ENCODE data around the gene ARID1B. TPM values are rescaled to one million over a fixed set of nuclear protein-coding genes. Genes with fewer than 3 reads are reported as not detected.

Gene ARID1B
- total and polyA plus RNA-seq, 8 donors = 16.2 to 68.0 (median 42.5) TPM

- 90 to 93% methylated on average over 15 of the region's 15 CpGs for WGBS, 2 donors
- peaks cover 0 to 15% (median 4%) of the 10 kb centered on the region in 3 donors for H3K36me3 ChIP-seq
Observed at GRCh38 chr6:157139054-157139708, 362.0 kb downstream of the ARID1B start.

DNA sequence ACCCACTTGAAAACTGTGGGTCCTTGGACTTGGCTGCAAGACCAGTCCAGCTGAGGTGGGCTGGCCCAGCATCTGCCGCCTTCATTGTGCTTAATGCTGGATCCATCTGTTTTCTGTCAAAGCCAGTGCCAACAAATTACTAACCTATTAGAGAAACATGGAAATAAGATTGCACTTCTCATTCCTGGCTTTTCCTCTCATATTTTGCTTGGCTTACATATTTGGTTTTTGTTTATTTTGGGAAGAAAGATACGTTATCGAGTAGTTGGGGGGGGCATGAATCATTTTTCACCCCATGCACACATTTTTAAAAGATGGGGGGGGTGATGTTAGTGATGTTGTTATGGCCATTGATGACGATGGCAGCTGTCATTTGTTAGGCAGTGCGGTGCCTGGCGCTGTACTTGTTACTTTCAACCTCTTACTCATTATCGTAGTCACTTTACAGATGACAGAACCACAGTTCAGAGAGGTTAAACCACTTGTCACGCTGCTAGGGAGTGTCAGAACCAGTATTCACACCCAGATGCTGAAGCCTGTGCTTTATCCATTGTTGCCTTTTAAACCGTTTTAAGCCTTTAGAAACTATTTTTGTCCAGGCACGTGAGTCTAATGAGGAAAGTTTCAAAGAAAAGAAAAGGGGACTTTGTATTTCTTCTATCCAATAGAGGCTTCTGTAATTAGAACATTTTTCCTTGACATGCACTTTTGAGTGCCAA is 366.2 kb downstream of the ARID1B start:
- intact Hi-C loops (cut with DNase I) = no loop called here
- 50 to 51% methylated on average over 10 of the region's 10 CpGs for WGBS, 2 donors
- no peak for FAIRE-seq

More at GRCh38 chr6:157139054-157139708, 362.0 kb downstream of the ARID1B start:
- H3K27ac ChIP-seq = no peak overlapping the region
- ATAC-seq (peak in 1 of 4 donors; percentile 28), DNase-seq (no peak), FAIRE-seq (no peak)
- no peaks in the 10 kb centered on the region for H3K27me3 ChIP-seq
- no peaks in the 10 kb centered on the region for H3K9me3 ChIP-seq
- H3K4me3 ChIP-seq = no peak overlapping the region
- peaks cover 0 to 6% (median 5%) of the 10 kb centered on the region in 3 donors for H3K4me1 ChIP-seq
- TF ChIP-seq, protein P1, sequence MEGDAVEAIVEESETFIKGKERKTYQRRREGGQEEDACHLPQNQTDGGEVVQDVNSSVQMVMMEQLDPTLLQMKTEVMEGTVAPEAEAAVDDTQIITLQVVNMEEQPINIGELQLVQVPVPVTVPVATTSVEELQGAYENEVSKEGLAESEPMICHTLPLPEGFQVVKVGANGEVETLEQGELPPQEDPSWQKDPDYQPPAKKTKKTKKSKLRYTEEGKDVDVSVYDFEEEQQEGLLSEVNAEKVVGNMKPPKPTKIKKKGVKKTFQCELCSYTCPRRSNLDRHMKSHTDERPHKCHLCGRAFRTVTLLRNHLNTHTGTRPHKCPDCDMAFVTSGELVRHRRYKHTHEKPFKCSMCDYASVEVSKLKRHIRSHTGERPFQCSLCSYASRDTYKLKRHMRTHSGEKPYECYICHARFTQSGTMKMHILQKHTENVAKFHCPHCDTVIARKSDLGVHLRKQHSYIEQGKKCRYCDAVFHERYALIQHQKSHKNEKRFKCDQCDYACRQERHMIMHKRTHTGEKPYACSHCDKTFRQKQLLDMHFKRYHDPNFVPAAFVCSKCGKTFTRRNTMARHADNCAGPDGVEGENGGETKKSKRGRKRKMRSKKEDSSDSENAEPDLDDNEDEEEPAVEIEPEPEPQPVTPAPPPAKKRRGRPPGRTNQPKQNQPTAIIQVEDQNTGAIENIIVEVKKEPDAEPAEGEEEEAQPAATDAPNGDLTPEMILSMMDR (IDR thresholded peaks at IDR 0.05) = no peak
- intact Hi-C loops (cut with DNase I) = no loop called here

GRCh38 chr6:157143890-157144798 is 367.0 kb downstream of the ARID1B start:
- no peaks in the 10 kb centered on the region for H3K27me3 ChIP-seq
- peak overlapping the region in 1 of 4 donors; percentile 29 for H3K27ac ChIP-seq
- no peak for FAIRE-seq
- intact Hi-C loops (cut with DNase I) = no loop called here
- no peaks in the 10 kb centered on the region for H3K9me3 ChIP-seq
- no peak for DNase-seq
- H3K4me1 ChIP-seq = no peaks in the 10 kb centered on the region
- peaks cover 0 to 14% (median 4%) of the 10 kb centered on the region in 3 donors for H3K36me3 ChIP-seq
- no peak for ATAC-seq
- WGBS, 2 donors = 75% methylated on average over 17 of the region's 17 CpGs
- TF ChIP-seq, protein P1 (IDR thresholded peaks at IDR 0.05) = no peak
- no peak overlapping the region for H3K4me3 ChIP-seq

More for the DNA sequence above, 366.2 kb downstream of the ARID1B start:
- peak overlapping the region in 1 of 4 donors; percentile 29 for H3K27ac ChIP-seq
- H3K27me3 ChIP-seq = no peaks in the 10 kb centered on the region
- H3K4me1 ChIP-seq = no peaks in the 10 kb centered on the region
- DNase-seq (no peak), ATAC-seq (peak; percentile 35 to 73 (median 57))
- no peak overlapping the region for H3K4me3 ChIP-seq
- no peaks in the 10 kb centered on the region for H3K9me3 ChIP-seq
- TF ChIP-seq, protein P1 (IDR thresholded peaks at IDR 0.05) = no peak
- H3K36me3 ChIP-seq = peaks cover 0 to 6% (median 4%) of the 10 kb centered on the region in 3 donors

- Histone ChIP-seq H3K27ac (no peak overlapping the region), H3K4me1 (no peaks in the 10 kb centered on the region), H3K4me3 (no peak overlapping the region), H3K9me3 (no peaks in the 10 kb centered on the region), H3K36me3 (peaks cover 0 to 14% (median 4%) of the 10 kb centered on the region in 3 donors), H3K27me3 (no peaks in the 10 kb centered on the region)
- DNase-seq (no peak), ATAC-seq (no peak), FAIRE-seq (no peak)
- WGBS, 2 donors = 86 to 91% methylated on average over 19 of the region's 19 CpGs
- TF ChIP-seq, protein P1 (IDR thresholded peaks at IDR 0.05) = no peak
- intact Hi-C loops (cut with DNase I) = no loop called here
Observed at GRCh38 chr6:157144859-157145568, 367.8 kb downstream of the ARID1B start.

Data from pancreas (tissue), 10 donors.